Measurements from ENCODE around the gene IL5.
"Not testable (repeated sequence)": the region's sequence is repeated elsewhere in the genome, so short reads cannot be mapped to it uniquely, and the experiment has no call there.

The IL5 gene

GRCh38 chr5:132543472-132544201 lies at the start of gene IL5:
Gene IL5, minus strand, starts transcription at chr5:132543522. Its CDS starts 44 bp downstream, at chr5:132543478.
- no peak for DNase-seq (ENCODE audit: low read depth)

GRCh38 chr5:132592521-132592920 lies 49.2 kb upstream of the IL5 start:
- DNase-seq (ENCODE audit: low read depth), result no peak

GRCh38 chr5:132591145-132591544 lies 47.8 kb upstream of the IL5 start:
- DNase-seq (ENCODE audit: low read depth), result no peak

- DNase-seq (ENCODE audit: low read depth), result no peak
These were observed 46.1 kb upstream of the IL5 start for GRCh38 chr5:132589467-132589866.

GRCh38 chr5:132586063-132586462 lies 42.7 kb upstream of the IL5 start:
- DNase-seq (ENCODE audit: low read depth), result no peak

GRCh38 chr5:132584560-132584959 lies 41.2 kb upstream of the IL5 start:
- DNase-seq (ENCODE audit: low read depth), result not testable (repeated sequence)

- DNase-seq (ENCODE audit: low read depth), result no peak
These were observed 32.8 kb upstream of the IL5 start for GRCh38 chr5:132576123-132576522.

- DNase-seq (ENCODE audit: low read depth), result no peak
These were observed 23.3 kb upstream of the IL5 start for GRCh38 chr5:132566657-132567056.

GRCh38 chr5:132564555-132564954 lies 21.2 kb upstream of the IL5 start:
- DNase-seq (ENCODE audit: low read depth), result not testable (repeated sequence)

GRCh38 chr5:132561601-132562000 lies 18.3 kb upstream of the IL5 start:
- DNase-seq (ENCODE audit: low read depth), result no peak

- DNase-seq (ENCODE audit: low read depth), result no peak
These were observed 16.2 kb upstream of the IL5 start for GRCh38 chr5:132559383-132560060.

GRCh38 chr5:132557478-132558172 lies 14.3 kb upstream of the IL5 start:
- DNase-seq (ENCODE audit: low read depth), result peak; percentile 12

- peak; percentile 91 for DNase-seq (ENCODE audit: low read depth)
These were observed 13.6 kb upstream of the IL5 start, which contains the start of gene RAD50 for GRCh38 chr5:132556763-132557477. Gene RAD50, plus strand, starts transcription at chr5:132556977. Its CDS starts 348 bp downstream, at chr5:132557325.

GRCh38 chr5:132556153-132556762 lies 12.9 kb upstream of the IL5 start:
- no peak for DNase-seq (ENCODE audit: low read depth)

GRCh38 chr5:132549576-132549975 lies 6.3 kb upstream of the IL5 start:
- DNase-seq (ENCODE audit: low read depth), result no peak

GRCh38 chr5:132548834-132549233 lies 5.5 kb upstream of the IL5 start:
- DNase-seq (ENCODE audit: low read depth), result not testable (repeated sequence)

GRCh38 chr5:132547269-132547668 lies 3.9 kb upstream of the IL5 start:
- no peak for DNase-seq (ENCODE audit: low read depth)

- no peak for DNase-seq (ENCODE audit: low read depth)
These were observed 2.8 kb upstream of the IL5 start for GRCh38 chr5:132546108-132546507.

GRCh38 chr5:132540764-132541163 lies 2.6 kb downstream of the IL5 start:
- no peak for DNase-seq (ENCODE audit: low read depth)

- no peak for DNase-seq (ENCODE audit: low read depth)
These were observed 3.2 kb downstream of the IL5 start for GRCh38 chr5:132540149-132540548.

GRCh38 chr5:132539716-132540115 lies 3.6 kb downstream of the IL5 start:
- DNase-seq (ENCODE audit: low read depth), result no peak

- no peak for DNase-seq (ENCODE audit: low read depth)
These were observed 12.4 kb downstream of the IL5 start for GRCh38 chr5:132530946-132531345.

Measured in CMK (cell line).